ENCODE data around the gene FYN.
"Not testable (repeated sequence)": the region's sequence is repeated elsewhere in the genome, so short reads cannot be mapped to it uniquely, and the experiment has no call there.

The FYN gene

GRCh38 chr6:111646034-111646433, 227.2 kb downstream of the FYN start:
- no peaks in the 10 kb centered on the region for H3K27me3 ChIP-seq (ENCODE audit: insufficient read depth, poor library complexity, severe bottlenecking)
- DNase-seq (ENCODE audit: low spot score) (no peak), ATAC-seq (ENCODE audit: low read depth) (no peak)
- no peak overlapping the region for H3K4me3 ChIP-seq (ENCODE audit: severe bottlenecking)
- no peak overlapping the region for H3K27ac ChIP-seq (ENCODE audit: poor library complexity, severe bottlenecking)
- no peaks in the 10 kb centered on the region for H3K4me1 ChIP-seq (ENCODE audit: insufficient read depth, poor library complexity, severe bottlenecking)
- H3K36me3 ChIP-seq (ENCODE audit: low read depth), result no peaks in the 10 kb centered on the region
- no peaks in the 10 kb centered on the region for H3K9me3 ChIP-seq (ENCODE audit: severe bottlenecking)
- TF ChIP-seq, protein P1, sequence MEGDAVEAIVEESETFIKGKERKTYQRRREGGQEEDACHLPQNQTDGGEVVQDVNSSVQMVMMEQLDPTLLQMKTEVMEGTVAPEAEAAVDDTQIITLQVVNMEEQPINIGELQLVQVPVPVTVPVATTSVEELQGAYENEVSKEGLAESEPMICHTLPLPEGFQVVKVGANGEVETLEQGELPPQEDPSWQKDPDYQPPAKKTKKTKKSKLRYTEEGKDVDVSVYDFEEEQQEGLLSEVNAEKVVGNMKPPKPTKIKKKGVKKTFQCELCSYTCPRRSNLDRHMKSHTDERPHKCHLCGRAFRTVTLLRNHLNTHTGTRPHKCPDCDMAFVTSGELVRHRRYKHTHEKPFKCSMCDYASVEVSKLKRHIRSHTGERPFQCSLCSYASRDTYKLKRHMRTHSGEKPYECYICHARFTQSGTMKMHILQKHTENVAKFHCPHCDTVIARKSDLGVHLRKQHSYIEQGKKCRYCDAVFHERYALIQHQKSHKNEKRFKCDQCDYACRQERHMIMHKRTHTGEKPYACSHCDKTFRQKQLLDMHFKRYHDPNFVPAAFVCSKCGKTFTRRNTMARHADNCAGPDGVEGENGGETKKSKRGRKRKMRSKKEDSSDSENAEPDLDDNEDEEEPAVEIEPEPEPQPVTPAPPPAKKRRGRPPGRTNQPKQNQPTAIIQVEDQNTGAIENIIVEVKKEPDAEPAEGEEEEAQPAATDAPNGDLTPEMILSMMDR (IDR thresholded peaks at IDR 0.05; ENCODE audit: poor library complexity, severe bottlenecking), result no peak

DNA sequence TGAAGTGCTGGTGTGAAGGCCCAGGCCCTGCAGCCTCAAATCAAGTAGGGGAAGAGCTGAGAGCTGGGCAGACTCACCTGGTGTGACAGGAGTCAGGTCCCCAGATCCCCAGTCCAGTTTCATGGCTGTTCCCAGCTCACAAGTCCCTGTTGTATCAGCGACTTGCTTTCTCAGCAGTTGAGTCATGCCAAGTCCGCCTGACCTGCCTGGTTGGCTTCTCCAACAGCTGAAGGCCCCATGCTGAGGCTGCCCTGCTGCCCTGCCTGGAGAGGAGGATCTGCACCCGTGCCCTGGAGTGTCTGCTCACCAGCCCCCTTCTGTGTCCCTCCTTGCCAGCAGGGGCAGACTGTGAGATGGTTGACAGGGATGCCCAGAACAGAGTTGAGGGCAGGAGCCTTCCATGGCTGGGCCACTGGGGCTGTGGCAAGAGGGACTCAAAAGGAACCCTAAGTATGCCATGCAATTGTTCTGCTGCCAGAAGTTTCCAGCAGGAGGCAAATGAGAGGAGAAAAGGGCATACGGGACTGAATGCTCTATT, 228.3 kb downstream of the FYN start:
- no peak for ATAC-seq (ENCODE audit: low read depth)
- TF ChIP-seq, protein P1 (IDR thresholded peaks at IDR 0.05; ENCODE audit: poor library complexity, severe bottlenecking), result no peak
- Histone ChIP-seq H3K4me1 (ENCODE audit: insufficient read depth, poor library complexity, severe bottlenecking) (no peaks in the 10 kb centered on the region), H3K27ac (ENCODE audit: poor library complexity, severe bottlenecking) (no peak overlapping the region), H3K9me3 (ENCODE audit: severe bottlenecking) (no peaks in the 10 kb centered on the region), H3K36me3 (ENCODE audit: low read depth) (no peaks in the 10 kb centered on the region), H3K4me3 (ENCODE audit: severe bottlenecking) (no peak overlapping the region), H3K27me3 (ENCODE audit: insufficient read depth, poor library complexity, severe bottlenecking) (no peaks in the 10 kb centered on the region)
- DNase-seq (ENCODE audit: low spot score), result no peak

DNA sequence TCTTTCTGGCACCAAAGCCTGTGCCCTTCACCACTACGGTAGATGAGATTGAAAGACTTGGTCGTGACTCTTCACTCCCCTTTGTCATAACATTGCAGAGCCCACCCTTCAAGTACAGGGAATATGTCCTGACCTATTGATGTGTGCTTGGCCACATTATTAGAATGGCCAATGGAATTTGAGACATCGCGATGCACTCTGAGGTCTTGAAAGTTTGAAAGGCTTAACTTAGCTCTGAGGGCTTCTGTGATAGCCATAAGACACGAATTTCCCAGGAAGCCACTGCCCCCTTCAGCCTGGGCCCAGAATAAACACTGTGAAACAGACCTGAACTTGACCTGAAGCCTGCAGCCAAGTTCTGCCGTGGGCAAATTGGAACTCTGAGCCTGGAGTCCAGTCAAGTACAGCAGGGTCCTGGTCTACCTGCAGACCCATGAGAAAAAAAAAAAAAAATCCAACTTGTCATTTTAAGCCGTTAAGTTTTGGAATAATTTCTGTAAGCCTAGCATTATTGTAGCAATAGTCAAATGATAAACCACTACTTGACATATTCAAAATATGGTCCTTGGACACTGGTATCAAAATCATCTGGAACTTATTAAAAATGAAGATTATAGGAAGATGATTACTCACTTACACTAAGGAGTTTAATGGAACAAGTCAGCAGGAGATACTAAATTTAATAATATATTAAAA, 230.6 kb downstream of the FYN start:
- no peaks in the 10 kb centered on the region for H3K4me1 ChIP-seq (ENCODE audit: insufficient read depth, poor library complexity, severe bottlenecking)
- no peaks in the 10 kb centered on the region for H3K27me3 ChIP-seq (ENCODE audit: insufficient read depth, poor library complexity, severe bottlenecking)
- TF ChIP-seq, protein P1 (IDR thresholded peaks at IDR 0.05; ENCODE audit: poor library complexity, severe bottlenecking), result peak; percentile 68
- H3K27ac ChIP-seq (ENCODE audit: poor library complexity, severe bottlenecking), result no peak overlapping the region
- no peaks in the 10 kb centered on the region for H3K9me3 ChIP-seq (ENCODE audit: severe bottlenecking)
- no peak overlapping the region for H3K4me3 ChIP-seq (ENCODE audit: severe bottlenecking)
- ATAC-seq (ENCODE audit: low read depth) (peak; percentile 81), DNase-seq (ENCODE audit: low spot score) (no peak)
- no peaks in the 10 kb centered on the region for H3K36me3 ChIP-seq (ENCODE audit: low read depth)

- TF ChIP-seq, protein P1 (IDR thresholded peaks at IDR 0.05; ENCODE audit: poor library complexity, severe bottlenecking), result no peak
- no peak for DNase-seq (ENCODE audit: low spot score)
- no peaks in the 10 kb centered on the region for H3K36me3 ChIP-seq (ENCODE audit: low read depth)
- H3K9me3 ChIP-seq (ENCODE audit: severe bottlenecking), result no peaks in the 10 kb centered on the region
- no peak overlapping the region for H3K27ac ChIP-seq (ENCODE audit: poor library complexity, severe bottlenecking)
- H3K4me1 ChIP-seq (ENCODE audit: insufficient read depth, poor library complexity, severe bottlenecking), result no peaks in the 10 kb centered on the region
- no peaks in the 10 kb centered on the region for H3K27me3 ChIP-seq (ENCODE audit: insufficient read depth, poor library complexity, severe bottlenecking)
- H3K4me3 ChIP-seq (ENCODE audit: severe bottlenecking), result no peak overlapping the region
- no peak for ATAC-seq (ENCODE audit: low read depth)
These were observed 234.0 kb downstream of the FYN start for GRCh38 chr6:111639266-111639665.

DNA sequence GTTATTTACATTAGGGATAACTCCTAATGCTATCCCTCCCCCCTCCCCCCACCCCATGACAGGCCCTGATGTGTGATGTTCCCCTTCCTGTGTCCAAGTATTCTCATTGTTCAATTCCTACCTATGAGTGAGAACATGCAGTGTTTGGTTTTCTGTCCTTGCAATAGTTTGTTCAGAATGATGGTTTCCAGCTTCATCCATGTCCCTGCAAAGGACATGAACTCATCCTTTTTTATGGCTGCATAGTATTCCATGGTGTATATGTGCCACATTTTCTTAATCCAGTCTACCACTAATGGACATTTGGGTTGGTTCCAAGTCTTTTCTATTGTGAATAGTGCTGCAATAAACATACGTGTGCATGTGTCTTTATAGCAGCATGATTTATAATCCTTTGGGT, 238.3 kb downstream of the FYN start:
- not testable (repeated sequence) for ATAC-seq (ENCODE audit: low read depth); H3K9me3 ChIP-seq (ENCODE audit: severe bottlenecking); H3K27ac ChIP-seq (ENCODE audit: poor library complexity, severe bottlenecking); DNase-seq (ENCODE audit: low spot score); H3K4me1 ChIP-seq (ENCODE audit: insufficient read depth, poor library complexity, severe bottlenecking); H3K27me3 ChIP-seq (ENCODE audit: insufficient read depth, poor library complexity, severe bottlenecking); H3K36me3 ChIP-seq (ENCODE audit: low read depth); H3K4me3 ChIP-seq (ENCODE audit: severe bottlenecking)

Data from RWPE2 (cell line).